Measurements from ENCODE around the gene CSF3. TPM values are rescaled to one million over a fixed set of nuclear protein-coding genes. Genes with fewer than 3 reads are reported as not detected.

CSF3 gene
- polyA plus RNA-seq, 1 donor from 2014 or later: not detected

GRCh38 chr17:39995438-39995837, 19.8 kb upstream of the CSF3 start:
- Histone ChIP-seq H3K79me2 (replicated peaks; ENCODE audit: insufficient read depth, low read length) (no peaks in the 10 kb centered on the region), H3K4me3 (ENCODE audit: low read length) (no peak overlapping the region), H3K27ac (ENCODE audit: low read length) (no peak overlapping the region), H3K9me2 (ENCODE audit: insufficient read depth, low read length) (no peaks in the 10 kb centered on the region), H3K9ac (ENCODE audit: low read length) (no peak overlapping the region), H3K36me3 (ENCODE audit: insufficient read depth, low read length) (no peaks in the 10 kb centered on the region), H3K4me2 (ENCODE audit: low read length) (no peak overlapping the region), H2AFZ (ENCODE audit: low read depth, low read length) (no peak overlapping the region), H4K20me1 (ENCODE audit: insufficient read depth) (no peaks in the 10 kb centered on the region), H3F3A (ENCODE audit: insufficient read depth, low read length, poor library complexity, severe bottlenecking) (no peaks in the 10 kb centered on the region), H3K27me3 (ENCODE audit: insufficient read depth, low read depth, low read length) (no peaks in the 10 kb centered on the region), H3K9me3 (ENCODE audit: low read length) (no peaks in the 10 kb centered on the region)
- TF ChIP-seq TAF1 (IDR thresholded peaks at IDR 0.05; ENCODE audit: low read depth): no peak
- TF ChIP-seq POLR2AphosphoS5 (IDR thresholded peaks at IDR 0.05): no peak
- TF ChIP-seq SMC3 (conservative IDR thresholded peaks at IDR 0.05; ENCODE audit: poor library complexity): no peak
- TF ChIP-seq RAD21 (conservative IDR thresholded peaks at IDR 0.05): no peak
- no peak for TF ChIP-seq CTCF (IDR thresholded peaks at IDR 0.05; ENCODE audit: poor library complexity, severe bottlenecking)
- TF ChIP-seq REST (IDR thresholded peaks at IDR 0.05; ENCODE audit: borderline replicate concordance): no peak
- TF ChIP-seq EP300 (conservative IDR thresholded peaks at IDR 0.05; ENCODE audit: poor library complexity, severe bottlenecking): no peak
- no peak for TF ChIP-seq MXI1 (conservative IDR thresholded peaks at IDR 0.05; ENCODE audit: poor library complexity, severe bottlenecking)
- TF ChIP-seq EZH2 (IDR thresholded peaks at IDR 0.05; ENCODE audit: borderline replicate concordance, insufficient read depth, low read length, poor library complexity, severe bottlenecking): no peak

- Histone ChIP-seq H3K79me2 (replicated peaks; ENCODE audit: insufficient read depth, low read length) (no peaks in the 10 kb centered on the region), H3K9me2 (ENCODE audit: insufficient read depth, low read length) (no peaks in the 10 kb centered on the region), H3K27ac (ENCODE audit: low read length) (no peak overlapping the region), H2AFZ (ENCODE audit: low read depth, low read length) (no peak overlapping the region), H3F3A (ENCODE audit: insufficient read depth, low read length, poor library complexity, severe bottlenecking) (no peaks in the 10 kb centered on the region), H3K9me3 (ENCODE audit: low read length) (no peaks in the 10 kb centered on the region), H4K20me1 (ENCODE audit: insufficient read depth) (no peaks in the 10 kb centered on the region), H3K36me3 (ENCODE audit: insufficient read depth, low read length) (no peaks in the 10 kb centered on the region), H3K27me3 (ENCODE audit: insufficient read depth, low read depth, low read length) (no peaks in the 10 kb centered on the region), H3K4me3 (ENCODE audit: low read length) (no peak overlapping the region), H3K4me2 (ENCODE audit: low read length) (no peak overlapping the region), H3K9ac (ENCODE audit: low read length) (no peak overlapping the region)
- TF ChIP-seq POLR2AphosphoS5 (IDR thresholded peaks at IDR 0.05): no peak
- TF ChIP-seq REST (IDR thresholded peaks at IDR 0.05; ENCODE audit: borderline replicate concordance): no peak
- TF ChIP-seq TAF1 (IDR thresholded peaks at IDR 0.05; ENCODE audit: low read depth): no peak
- no peak for TF ChIP-seq EZH2 (IDR thresholded peaks at IDR 0.05; ENCODE audit: borderline replicate concordance, insufficient read depth, low read length, poor library complexity, severe bottlenecking)
- TF ChIP-seq CTCF (IDR thresholded peaks at IDR 0.05; ENCODE audit: poor library complexity, severe bottlenecking): no peak
These were observed 19.1 kb upstream of the CSF3 start for GRCh38 chr17:39996162-39996561.

Measured in neural cell (in vitro differentiated cells).